HepG2 (cell line): Measurements from ENCODE around the gene GADD45A. TPM values are rescaled to one million over a fixed set of nuclear protein-coding genes. Genes with fewer than 3 reads are reported as not detected.

ENCODE experiments used
- BCL3 ChIP-seq: sonication (generic); formaldehyde crosslinking; IDR thresholded peaks from 2 replicates; pipeline ENCODE4 v1.5.1; 2020; ENCODE audit warnings: mild to moderate bottlenecking, missing genetic modification reagents, moderate library complexity
- CENPT ChIP-seq: sonication (generic); formaldehyde crosslinking; IDR thresholded peaks from 2 replicates; pipeline ENCODE4 v1.8.0; 2022; ENCODE audit warnings: low read depth, mild to moderate bottlenecking, moderate library complexity, missing genetic modification reagents
- GABPB1 ChIP-seq: IDR thresholded peaks from 2 replicates; pipeline ENCODE4 v1.6.1; 2016; ENCODE audit warnings: mild to moderate bottlenecking, missing genetic modification reagents, moderate library complexity, missing compliant biosample characterization
- KDM5A ChIP-seq: fragments of 200-600 bp; sonication (generic); IDR thresholded peaks from 2 replicates; pipeline ENCODE4 v1.7.0; 2018; ENCODE audit warnings: antibody characterized with exemption, mild to moderate bottlenecking, low read length, borderline replicate concordance
- PAXIP1 ChIP-seq: sonication (generic); formaldehyde crosslinking; conservative IDR thresholded peaks from 2 replicates; pipeline ENCODE4 v1.4.0; 2020; ENCODE audit warnings: mild to moderate bottlenecking, missing genetic modification reagents, moderate library complexity
- PHF8 ChIP-seq: sonication (generic); formaldehyde crosslinking; IDR thresholded peaks from 2 replicates; pipeline ENCODE4 v1.5.0; 2020; ENCODE audit warnings: missing genetic modification reagents
- POLR2AphosphoS5 ChIP-seq: IDR thresholded peaks from 2 replicates; pipeline ENCODE4 v1.6.1; 2012; ENCODE audit warnings: low read depth, low read length
- RARA ChIP-seq: IDR thresholded peaks from 2 replicates; pipeline ENCODE4 v1.6.1; 2016; ENCODE audit warnings: missing genetic modification reagents, missing compliant biosample characterization
- TGIF2 ChIP-seq: IDR thresholded peaks from 2 replicates; pipeline ENCODE4 v1.6.1; 2016; ENCODE audit warnings: control low read depth, missing compliant biosample characterization
- YY1 ChIP-seq: IDR thresholded peaks from 2 replicates; pipeline ENCODE4 v1.6.1; 2011; ENCODE audit warnings: low read length, low read depth, moderate library complexity, mild to moderate bottlenecking; ENCODE audit not compliant: insufficient read depth, insufficient replicate concordance
- ZNF101 ChIP-seq: sonication (generic); formaldehyde crosslinking; IDR thresholded peaks from 2 replicates; pipeline ENCODE4 v1.4.0; 2020; ENCODE audit warnings: mild to moderate bottlenecking, low read depth, missing genetic modification reagents, borderline replicate concordance
- ZNF3 ChIP-seq: IDR thresholded peaks from 2 replicates; pipeline ENCODE4 v1.7.0; 2017; ENCODE audit warnings: inconsistent platforms
- ZNF605 ChIP-seq: sonication (generic); formaldehyde crosslinking; IDR thresholded peaks from 2 replicates; pipeline ENCODE4 v1.8.0; 2022; ENCODE audit warnings: mild to moderate bottlenecking, missing genetic modification reagents
- ZNF713 ChIP-seq: sonication (generic); formaldehyde crosslinking; IDR thresholded peaks from 2 replicates; pipeline ENCODE4 v1.4.0; 2020; ENCODE audit warnings: mild to moderate bottlenecking, missing genetic modification reagents
- ZNF749 ChIP-seq: sonication (generic); formaldehyde crosslinking; IDR thresholded peaks from 2 replicates; pipeline ENCODE4 v1.8.0; 2022; ENCODE audit warnings: mild to moderate bottlenecking, missing genetic modification reagents, moderate library complexity, borderline replicate concordance
- ZNF792 ChIP-seq: IDR thresholded peaks from 2 replicates; pipeline ENCODE4 v1.6.1; 2016
- polyA plus RNA-seq, 8 experiments: library from polyadenylated mRNA; depleted of rRNA in 3 of 8; stranded (reverse) in 7 of 8; unstranded in 1 of 8; fragments of >200 nt; fragmentation: Illumina TruSeq in 4 of 8; extraction: Trizol in 4 of 8; gene quantifications; 2 replicates each; pipeline versions ENCODE4 v1.2.1 to v1.2.3, GENCODE V29; 2011 to 2016; ENCODE audit warnings: low read depth in 4 of 8, missing spikeins in 1 of 8, mixed read lengths in 1 of 8; ENCODE audit not compliant: insufficient read depth in 1 of 8
- total RNA-seq, 5 experiments: library from RNA; depleted of rRNA; stranded (reverse); fragments of >200 nt; fragmentation: Illumina TruSeq; extraction: Trizol; gene quantifications; 2 replicates each; pipeline ENCODE4 v1.2.3, GENCODE V29; 2016; ENCODE audit warnings: low read depth in 1 of 5
- TF ChIP-seq, protein P1 (sequence below): sonication (generic); formaldehyde crosslinking; IDR thresholded peaks from 2 replicates; pipeline ENCODE4 v1.9.0; 2021; ENCODE audit warnings: missing genetic modification reagents, borderline replicate concordance
- TF ChIP-seq, protein P2 (sequence below), 2 experiments: sonication (generic) in 1 of 2; formaldehyde crosslinking in 1 of 2; IDR thresholded peaks; 2 replicates each; pipeline versions ENCODE4 v1.4.0 to v1.6.1; 2018 to 2020; ENCODE audit warnings: missing genetic modification reagents in 2 of 2, borderline replicate concordance in 1 of 2, low read depth in 1 of 2, mild to moderate bottlenecking in 1 of 2, missing biosample characterization in 1 of 2

The GADD45A gene
- total and polyA plus RNA-seq, 2 of the 13 experiments (the other 11 are each of a cell fraction or from before 2014, with no cell fraction given): 33.2 to 46.2 TPM

DNA sequence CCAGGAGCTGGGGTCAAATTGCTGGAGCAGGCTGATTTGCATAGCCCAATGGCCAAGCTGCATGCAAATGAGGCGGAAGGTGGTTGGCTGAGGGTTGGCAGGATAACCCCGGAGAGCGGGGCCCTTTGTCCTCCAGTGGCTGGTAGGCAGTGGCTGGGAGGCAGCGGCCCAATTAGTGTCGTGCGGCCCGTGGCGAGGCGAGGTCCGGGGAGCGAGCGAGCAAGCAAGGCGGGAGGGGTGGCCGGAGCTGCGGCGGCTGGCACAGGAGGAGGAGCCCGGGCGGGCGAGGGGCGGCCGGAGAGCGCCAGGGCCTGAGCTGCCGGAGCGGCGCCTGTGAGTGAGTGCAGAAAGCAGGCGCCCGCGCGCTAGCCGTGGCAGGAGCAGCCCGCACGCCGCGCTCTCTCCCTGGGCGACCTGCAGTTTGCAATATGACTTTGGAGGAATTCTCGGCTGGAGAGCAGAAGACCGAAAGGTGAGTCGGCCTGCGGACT lies at the start of gene GADD45A (continued):
- TF ChIP-seq PAXIP1 (CRISPR knock-in tag) (peak; percentile 36; the same call in 1 of the 2 replicates), RARA (peak; percentile 67), ZNF101 (CRISPR knock-in tag) (no peak), ZNF749 (CRISPR knock-in tag) (no peak), ZNF792 (peak; percentile 93), BCL3 (peak; percentile 86; the same call in 1 of the 2 replicates), KDM5A (no peak), ZNF3 (no peak; the same call in 1 of the 2 replicates), GABPB1 (CRISPR knock-in tag) (peak; percentile 75), ZNF605 (CRISPR knock-in tag) (no peak), YY1 (peak; percentile 64), POLR2AphosphoS5 (peak; percentile 99), PHF8 (CRISPR knock-in tag) (peak; percentile 73), ZNF713 (no peak), TGIF2 (no peak; the same call in 1 of the 2 replicates), CENPT (CRISPR knock-in tag) (0 out of 2 replicates have a peak, but pooled peaks have one; percentile 43)
- TF ChIP-seq, protein P1, sequence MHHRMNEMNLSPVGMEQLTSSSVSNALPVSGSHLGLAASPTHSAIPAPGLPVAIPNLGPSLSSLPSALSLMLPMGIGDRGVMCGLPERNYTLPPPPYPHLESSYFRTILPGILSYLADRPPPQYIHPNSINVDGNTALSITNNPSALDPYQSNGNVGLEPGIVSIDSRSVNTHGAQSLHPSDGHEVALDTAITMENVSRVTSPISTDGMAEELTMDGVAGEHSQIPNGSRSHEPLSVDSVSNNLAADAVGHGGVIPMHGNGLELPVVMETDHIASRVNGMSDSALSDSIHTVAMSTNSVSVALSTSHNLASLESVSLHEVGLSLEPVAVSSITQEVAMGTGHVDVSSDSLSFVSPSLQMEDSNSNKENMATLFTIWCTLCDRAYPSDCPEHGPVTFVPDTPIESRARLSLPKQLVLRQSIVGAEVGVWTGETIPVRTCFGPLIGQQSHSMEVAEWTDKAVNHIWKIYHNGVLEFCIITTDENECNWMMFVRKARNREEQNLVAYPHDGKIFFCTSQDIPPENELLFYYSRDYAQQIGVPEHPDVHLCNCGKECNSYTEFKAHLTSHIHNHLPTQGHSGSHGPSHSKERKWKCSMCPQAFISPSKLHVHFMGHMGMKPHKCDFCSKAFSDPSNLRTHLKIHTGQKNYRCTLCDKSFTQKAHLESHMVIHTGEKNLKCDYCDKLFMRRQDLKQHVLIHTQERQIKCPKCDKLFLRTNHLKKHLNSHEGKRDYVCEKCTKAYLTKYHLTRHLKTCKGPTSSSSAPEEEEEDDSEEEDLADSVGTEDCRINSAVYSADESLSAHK (CRISPR knock-in tag): 0 out of 2 replicates have a peak, but pooled peaks have one; percentile 40
- TF ChIP-seq, protein P2, sequence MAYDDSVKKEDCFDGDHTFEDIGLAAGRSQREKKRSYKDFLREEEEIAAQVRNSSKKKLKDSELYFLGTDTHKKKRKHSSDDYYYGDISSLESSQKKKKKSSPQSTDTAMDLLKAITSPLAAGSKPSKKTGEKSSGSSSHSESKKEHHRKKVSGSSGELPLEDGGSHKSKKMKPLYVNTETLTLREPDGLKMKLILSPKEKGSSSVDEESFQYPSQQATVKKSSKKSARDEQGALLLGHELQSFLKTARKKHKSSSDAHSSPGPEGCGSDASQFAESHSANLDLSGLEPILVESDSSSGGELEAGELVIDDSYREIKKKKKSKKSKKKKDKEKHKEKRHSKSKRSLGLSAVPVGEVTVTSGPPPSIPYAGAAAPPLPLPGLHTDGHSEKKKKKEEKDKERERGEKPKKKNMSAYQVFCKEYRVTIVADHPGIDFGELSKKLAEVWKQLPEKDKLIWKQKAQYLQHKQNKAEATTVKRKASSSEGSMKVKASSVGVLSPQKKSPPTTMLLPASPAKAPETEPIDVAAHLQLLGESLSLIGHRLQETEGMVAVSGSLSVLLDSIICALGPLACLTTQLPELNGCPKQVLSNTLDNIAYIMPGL (CRISPR knock-in tag; IDR thresholded peaks at IDR 0.05; ENCODE audit: borderline replicate concordance in 1 of 2, low read depth in 1 of 2): peak; percentile 71 to 87
